BLaER1 (cell line): ENCODE measurements around the gene DBH.

Experiments
- H3K27ac ChIP-seq: shearing (Covaris generic); formaldehyde crosslinking; 2 replicates; pipeline ENCODE4 v1.8.1; 2022
- H3K27me3 ChIP-seq: shearing (Covaris generic); formaldehyde crosslinking; 2 replicates; pipeline ENCODE4 v1.8.1; 2022
- H3K36me3 ChIP-seq: shearing (Covaris generic); formaldehyde crosslinking; 2 replicates; pipeline ENCODE4 v1.8.1; 2022
- H3K4me1 ChIP-seq: shearing (Covaris generic); formaldehyde crosslinking; 2 replicates; pipeline ENCODE4 v1.8.1; 2022
- H3K4me2 ChIP-seq: shearing (Covaris generic); formaldehyde crosslinking; 2 replicates; pipeline ENCODE4 v1.8.1; 2022
- H3K4me3 ChIP-seq: shearing (Covaris generic); formaldehyde crosslinking; 2 replicates; pipeline ENCODE4 v1.8.1; 2022
- H3K9ac ChIP-seq: shearing (Covaris generic); formaldehyde crosslinking; 2 replicates; pipeline ENCODE4 v1.8.1; 2022
- H3K9me3 ChIP-seq: shearing (Covaris generic); formaldehyde crosslinking; 2 replicates; pipeline ENCODE4 v1.8.1; 2022
- H4K20me1 ChIP-seq: shearing (Covaris generic); formaldehyde crosslinking; 2 replicates; pipeline ENCODE4 v1.8.1; 2022
- Cebpa-rat ChIP-seq: shearing (Covaris generic); IDR thresholded peaks from 2 replicates; pipeline ENCODE4 v1.8.1; 2022

The DBH gene

DNA sequence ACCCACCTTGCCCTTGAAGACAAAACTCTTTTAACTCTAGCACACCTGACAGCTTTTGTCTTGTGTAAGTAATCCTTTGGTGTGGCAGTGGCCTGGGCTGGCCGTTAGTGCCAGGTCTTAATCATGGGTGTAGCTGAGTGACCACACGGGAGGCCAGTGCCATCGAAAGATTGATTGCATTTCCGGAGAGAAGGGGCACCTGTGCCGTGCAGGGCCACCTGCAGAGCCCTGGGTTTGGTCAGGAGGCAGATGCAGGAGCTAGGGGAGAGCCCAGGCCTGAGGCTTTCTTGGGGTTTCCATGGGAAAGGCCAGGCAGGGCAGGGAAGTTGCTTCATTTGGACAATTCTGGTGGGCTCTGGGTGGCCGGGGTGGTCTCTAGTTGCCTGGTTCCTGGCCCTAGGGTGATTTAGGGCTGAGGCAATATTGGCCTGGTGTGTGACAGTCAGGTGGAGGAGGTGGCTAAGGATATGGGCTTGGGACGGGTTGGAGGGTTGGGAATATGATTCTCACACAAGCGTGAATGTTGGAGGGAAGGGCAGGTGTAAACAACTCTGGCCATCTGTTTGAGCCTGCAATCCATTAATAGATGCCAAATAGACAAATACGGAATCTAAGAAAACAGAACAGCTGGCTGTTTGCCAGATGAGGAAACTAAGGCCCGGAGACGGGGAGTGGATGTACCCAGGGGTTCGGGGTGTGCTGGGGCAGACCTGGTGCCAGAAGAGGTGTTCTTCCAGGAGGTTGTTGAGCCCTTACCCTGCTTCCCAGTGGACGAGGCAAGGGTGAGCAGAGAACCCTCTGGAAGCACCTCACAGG, 4.6 kb downstream of the DBH start:
- peaks cover 45% of the 10 kb centered on the region for H3K4me1 ChIP-seq
- H3K27ac ChIP-seq: no peak overlapping the region
- H3K9ac ChIP-seq: no peak overlapping the region
- no peaks in the 10 kb centered on the region for H4K20me1 ChIP-seq
- no peak for TF ChIP-seq Cebpa-rat
- H3K27me3 ChIP-seq: no peaks in the 10 kb centered on the region
- H3K36me3 ChIP-seq: no peaks in the 10 kb centered on the region
- no peak overlapping the region for H3K4me3 ChIP-seq
- H3K4me2 ChIP-seq: no peak overlapping the region
- no peaks in the 10 kb centered on the region for H3K9me3 ChIP-seq

DNA sequence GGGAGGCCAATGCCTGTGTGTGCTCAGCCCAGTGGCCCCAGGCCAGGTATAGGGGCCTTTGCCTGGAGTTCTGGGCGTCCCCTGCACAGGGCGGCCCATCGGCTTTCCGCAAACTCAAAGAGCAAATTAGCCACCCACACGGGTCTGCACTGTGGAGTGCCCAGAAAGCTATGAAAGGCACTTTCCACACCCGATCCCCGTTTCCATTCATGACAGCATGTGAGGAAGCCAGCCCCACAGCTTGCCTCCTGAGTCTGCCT, 5.2 kb downstream of the DBH start:
- H3K27ac ChIP-seq: no peak overlapping the region
- no peaks in the 10 kb centered on the region for H3K9me3 ChIP-seq
- H4K20me1 ChIP-seq: no peaks in the 10 kb centered on the region
- H3K36me3 ChIP-seq: no peaks in the 10 kb centered on the region
- H3K4me3 ChIP-seq: no peak overlapping the region
- H3K4me1 ChIP-seq: peaks cover 40% of the 10 kb centered on the region
- H3K27me3 ChIP-seq: no peaks in the 10 kb centered on the region
- H3K9ac ChIP-seq: no peak overlapping the region
- no peak overlapping the region for H3K4me2 ChIP-seq
- TF ChIP-seq Cebpa-rat: no peak

DNA sequence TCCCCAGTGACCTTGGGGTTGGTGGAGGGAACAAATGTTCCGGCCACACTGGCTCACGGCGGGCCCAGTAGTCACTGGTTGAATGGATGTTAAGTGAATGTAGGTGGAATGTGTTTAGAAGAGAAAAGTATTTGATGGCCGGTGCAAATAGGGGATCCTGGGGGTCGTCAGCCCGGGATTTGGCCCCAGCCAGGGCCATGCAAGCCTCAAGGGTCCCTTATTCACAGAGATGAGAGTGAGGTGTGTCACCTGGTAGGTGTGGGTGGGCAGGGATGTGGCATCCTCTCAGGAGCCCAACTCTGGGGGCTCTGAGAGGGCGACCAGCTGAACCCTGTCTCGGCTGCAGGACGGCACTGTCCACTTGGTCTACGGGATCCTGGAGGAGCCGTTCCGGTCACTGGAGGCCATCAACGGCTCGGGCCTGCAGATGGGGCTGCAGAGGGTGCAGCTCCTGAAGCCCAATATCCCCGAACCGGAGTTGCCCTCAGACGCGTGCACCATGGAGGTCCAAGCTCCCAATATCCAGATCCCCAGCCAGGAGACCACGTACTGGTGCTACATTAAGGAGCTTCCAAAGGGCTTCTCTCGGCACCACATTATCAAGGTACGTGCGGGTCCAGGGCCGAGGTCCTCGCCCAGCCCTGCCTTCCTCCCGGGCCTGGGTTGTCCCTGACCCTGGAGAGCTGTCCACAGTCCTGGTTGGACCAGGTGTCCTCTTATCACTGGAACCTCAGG, 5.9 kb downstream of the DBH start:
- Histone ChIP-seq H3K27ac (no peak overlapping the region), H3K4me1 (peaks cover 33% of the 10 kb centered on the region), H4K20me1 (no peaks in the 10 kb centered on the region), H3K27me3 (no peaks in the 10 kb centered on the region), H3K9ac (no peak overlapping the region), H3K4me3 (no peak overlapping the region), H3K4me2 (no peak overlapping the region), H3K36me3 (no peaks in the 10 kb centered on the region), H3K9me3 (no peaks in the 10 kb centered on the region)
- no peak for TF ChIP-seq Cebpa-rat

DNA sequence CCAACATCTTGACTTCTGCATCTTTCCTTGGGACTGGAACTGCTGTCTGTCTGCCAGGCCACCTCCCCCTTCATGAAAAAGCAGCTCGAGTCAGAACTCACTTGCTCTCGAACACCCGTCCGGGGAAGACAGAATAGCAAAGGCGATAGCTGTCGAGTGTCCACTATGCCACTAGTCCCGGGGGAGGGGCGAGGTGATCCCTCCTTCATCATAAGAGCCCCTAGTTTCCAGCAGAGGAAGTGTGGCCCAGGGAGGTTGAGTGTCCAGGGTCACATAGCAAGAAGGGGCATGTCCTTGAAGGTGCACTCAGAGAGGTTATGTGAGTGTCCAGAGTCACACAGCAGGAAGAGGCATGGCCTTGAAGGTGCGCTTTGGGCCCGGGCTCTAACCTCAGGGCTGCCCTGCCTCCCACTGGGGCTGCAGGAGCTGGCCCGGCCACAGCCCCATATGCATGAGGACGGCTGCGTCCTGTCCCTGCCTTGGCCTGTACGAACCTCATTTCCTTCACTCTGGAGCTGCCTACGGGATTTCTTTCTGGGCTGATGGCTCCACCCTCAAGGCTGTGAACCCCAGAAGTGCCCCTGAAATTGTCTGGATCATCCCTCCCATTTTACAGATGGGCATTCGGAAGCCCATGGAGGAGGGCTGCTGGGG, 6.7 kb downstream of the DBH start:
- no peak for TF ChIP-seq Cebpa-rat
- H3K4me1 ChIP-seq: peaks cover 25% of the 10 kb centered on the region
- no peak overlapping the region for H3K4me3 ChIP-seq
- H3K36me3 ChIP-seq: no peaks in the 10 kb centered on the region
- H3K9ac ChIP-seq: no peak overlapping the region
- no peak overlapping the region for H3K4me2 ChIP-seq
- H4K20me1 ChIP-seq: no peaks in the 10 kb centered on the region
- no peaks in the 10 kb centered on the region for H3K27me3 ChIP-seq
- H3K27ac ChIP-seq: no peak overlapping the region
- no peaks in the 10 kb centered on the region for H3K9me3 ChIP-seq

DNA sequence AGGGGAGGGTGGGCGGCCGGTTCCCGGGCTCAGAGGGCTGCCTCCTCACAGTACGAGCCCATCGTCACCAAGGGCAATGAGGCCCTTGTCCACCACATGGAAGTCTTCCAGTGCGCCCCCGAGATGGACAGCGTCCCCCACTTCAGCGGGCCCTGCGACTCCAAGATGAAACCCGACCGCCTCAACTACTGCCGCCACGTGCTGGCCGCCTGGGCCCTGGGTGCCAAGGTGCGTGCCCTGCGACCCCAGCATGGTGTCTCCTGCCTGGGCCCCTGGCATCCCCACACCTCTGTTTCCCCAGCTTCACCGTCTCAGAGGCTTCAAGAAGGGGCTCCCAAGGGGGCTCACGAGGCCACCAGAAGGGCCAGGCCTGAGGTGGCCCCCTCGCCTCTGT, 7.2 kb downstream of the DBH start:
- TF ChIP-seq Cebpa-rat: no peak
- no peak overlapping the region for H3K9ac ChIP-seq
- no peaks in the 10 kb centered on the region for H3K27me3 ChIP-seq
- no peak overlapping the region for H3K4me3 ChIP-seq
- H3K9me3 ChIP-seq: no peaks in the 10 kb centered on the region
- H4K20me1 ChIP-seq: no peaks in the 10 kb centered on the region
- H3K36me3 ChIP-seq: no peaks in the 10 kb centered on the region
- peaks cover 19% of the 10 kb centered on the region for H3K4me1 ChIP-seq
- no peak overlapping the region for H3K4me2 ChIP-seq
- H3K27ac ChIP-seq: no peak overlapping the region

DNA sequence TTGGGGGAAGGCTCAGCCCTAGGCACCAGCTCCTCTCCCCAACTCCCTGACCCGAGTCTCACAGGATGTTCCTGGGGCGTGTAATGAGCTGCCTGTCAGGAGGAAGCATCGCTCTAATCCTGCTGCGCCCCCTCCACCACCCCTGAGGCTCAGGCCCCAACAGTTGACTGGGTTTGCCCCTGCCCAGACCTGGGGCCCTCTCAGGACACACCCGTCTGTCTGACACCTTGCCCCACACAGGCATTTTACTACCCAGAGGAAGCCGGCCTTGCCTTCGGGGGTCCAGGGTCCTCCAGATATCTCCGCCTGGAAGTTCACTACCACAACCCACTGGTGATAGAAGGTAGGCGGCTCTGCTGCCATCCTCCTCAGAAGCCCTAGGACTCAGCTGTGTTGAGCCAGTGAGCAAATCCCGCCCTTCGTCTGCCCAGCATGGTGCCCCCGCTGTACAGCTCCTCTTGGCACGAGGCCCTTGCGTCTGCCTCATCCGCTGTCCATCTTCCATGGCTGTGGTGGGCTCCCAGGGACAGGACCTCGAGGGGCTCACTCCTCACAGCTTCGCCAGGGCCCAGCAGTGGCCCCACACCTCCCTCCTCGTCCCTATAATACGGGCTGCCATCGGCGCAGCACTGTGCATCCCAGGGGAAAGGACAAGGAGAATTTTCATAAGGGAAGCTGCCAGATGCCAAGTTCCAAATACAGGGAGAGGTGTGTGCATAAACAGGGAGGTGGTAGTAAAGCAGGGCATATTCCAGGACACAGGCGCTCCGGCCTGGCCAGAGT, 8.0 kb downstream of the DBH start:
- no peaks in the 10 kb centered on the region for H3K36me3 ChIP-seq
- H3K4me2 ChIP-seq: 0 out of 2 replicates have a peak overlapping the region, but pooled peaks have one; percentile 26
- H3K4me1 ChIP-seq: peaks cover 14% of the 10 kb centered on the region
- no peaks in the 10 kb centered on the region for H3K9me3 ChIP-seq
- H4K20me1 ChIP-seq: no peaks in the 10 kb centered on the region
- no peak overlapping the region for H3K4me3 ChIP-seq
- TF ChIP-seq Cebpa-rat: no peak
- no peak overlapping the region for H3K9ac ChIP-seq
- H3K27ac ChIP-seq: no peak overlapping the region
- H3K27me3 ChIP-seq: no peaks in the 10 kb centered on the region

DNA sequence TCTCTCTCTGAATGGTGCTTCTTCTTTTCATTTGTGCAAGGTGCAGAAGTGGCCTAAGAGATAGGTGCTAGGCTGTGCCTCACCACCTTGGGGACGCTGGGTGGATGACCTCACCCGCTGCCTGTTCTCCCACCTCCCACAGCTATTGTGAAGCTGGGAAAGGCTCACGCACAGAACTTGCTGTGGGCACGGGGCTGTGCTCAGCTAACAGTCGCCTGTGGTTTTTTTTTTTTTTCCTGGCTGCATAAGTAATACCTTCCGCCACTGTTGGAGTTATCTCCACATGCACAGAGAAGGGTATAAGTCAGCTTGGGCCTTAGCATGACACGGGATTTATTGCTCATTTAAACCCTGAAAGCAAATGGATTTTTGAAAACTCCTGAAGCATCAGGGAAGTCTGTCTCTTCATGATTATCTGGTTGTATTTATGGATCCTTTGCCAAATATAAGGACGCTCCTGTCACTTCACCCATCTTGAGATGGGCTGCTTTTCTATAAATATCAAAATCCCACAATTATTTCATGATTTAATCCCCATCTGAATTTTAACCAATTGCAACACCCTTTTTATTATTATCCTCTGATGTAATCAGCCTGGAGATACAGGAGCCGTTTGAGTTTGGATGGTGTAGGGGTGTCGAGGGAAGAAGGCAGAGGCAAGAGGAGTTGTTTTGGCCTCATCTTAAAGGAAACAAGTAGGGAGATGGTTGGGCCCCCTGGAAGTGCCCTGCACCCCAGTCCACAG, 9.0 kb downstream of the DBH start:
- H3K4me3 ChIP-seq: no peak overlapping the region
- H3K4me1 ChIP-seq: peaks cover 14% of the 10 kb centered on the region
- peak overlapping the region; percentile 26; the same call in 1 of the 2 replicates for H3K4me2 ChIP-seq
- no peak overlapping the region for H3K27ac ChIP-seq
- no peaks in the 10 kb centered on the region for H3K9me3 ChIP-seq
- H3K36me3 ChIP-seq: no peaks in the 10 kb centered on the region
- no peak overlapping the region for H3K9ac ChIP-seq
- no peaks in the 10 kb centered on the region for H4K20me1 ChIP-seq
- H3K27me3 ChIP-seq: no peaks in the 10 kb centered on the region
- TF ChIP-seq Cebpa-rat: no peak

DNA sequence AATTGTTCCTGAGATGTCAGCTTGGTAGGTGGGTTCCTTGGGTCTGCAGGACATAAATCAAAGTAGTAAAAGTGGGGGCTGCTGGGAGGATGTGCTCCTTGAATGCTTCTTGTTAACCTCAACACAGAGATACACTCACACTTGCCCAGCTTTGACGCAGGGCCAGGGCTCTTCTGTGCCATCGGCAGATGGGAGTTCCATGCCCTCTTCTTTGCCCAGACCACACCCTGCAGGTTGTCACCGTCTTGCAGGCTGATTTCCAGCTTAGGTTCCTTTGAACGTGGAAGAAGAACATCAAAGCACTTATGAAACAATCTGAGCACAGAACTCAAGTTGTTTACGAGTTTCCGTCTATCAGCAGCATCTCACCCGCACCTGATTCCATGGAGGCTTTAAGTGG, 11.0 kb downstream of the DBH start:
- Histone ChIP-seq H3K27ac (no peak overlapping the region), H3K36me3 (no peaks in the 10 kb centered on the region), H3K27me3 (no peaks in the 10 kb centered on the region), H4K20me1 (no peaks in the 10 kb centered on the region), H3K9ac (no peak overlapping the region), H3K9me3 (no peaks in the 10 kb centered on the region), H3K4me3 (no peak overlapping the region), H3K4me2 (no peak overlapping the region), H3K4me1 (peaks cover 15% of the 10 kb centered on the region)
- TF ChIP-seq Cebpa-rat: no peak

DNA sequence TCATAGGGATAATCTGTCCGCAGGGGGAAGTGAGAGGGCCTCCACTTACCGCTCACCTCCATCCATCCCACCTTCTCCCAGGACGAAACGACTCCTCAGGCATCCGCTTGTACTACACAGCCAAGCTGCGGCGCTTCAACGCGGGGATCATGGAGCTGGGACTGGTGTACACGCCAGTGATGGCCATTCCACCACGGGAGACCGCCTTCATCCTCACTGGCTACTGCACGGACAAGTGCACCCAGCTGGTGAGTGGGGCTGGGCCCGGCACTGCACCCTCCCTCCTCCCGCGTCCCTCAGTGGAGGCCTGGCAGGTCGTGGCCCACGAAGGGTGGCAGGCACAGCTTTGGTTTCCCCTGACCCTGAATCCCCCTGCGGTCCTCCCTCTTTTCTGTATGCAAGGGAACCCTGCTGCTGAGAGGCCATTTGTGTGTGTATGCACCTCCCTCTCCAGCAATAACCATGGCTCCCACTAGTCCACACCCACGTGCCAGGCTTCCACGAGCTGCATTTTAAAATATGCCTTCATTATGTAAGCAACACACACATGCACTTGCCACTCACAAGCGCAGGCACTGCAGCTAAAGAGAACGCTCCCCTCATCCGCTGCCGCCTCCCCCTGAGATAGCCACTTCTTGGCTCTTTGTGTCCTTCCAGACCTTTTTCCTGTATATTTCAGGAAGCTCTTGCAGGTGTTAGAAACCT, 11.8 kb downstream of the DBH start:
- Histone ChIP-seq H4K20me1 (no peaks in the 10 kb centered on the region), H3K27ac (no peak overlapping the region), H3K27me3 (no peaks in the 10 kb centered on the region), H3K9ac (no peak overlapping the region), H3K4me3 (no peak overlapping the region), H3K36me3 (no peaks in the 10 kb centered on the region), H3K4me2 (no peak overlapping the region), H3K9me3 (no peaks in the 10 kb centered on the region), H3K4me1 (peaks cover 23% of the 10 kb centered on the region)
- TF ChIP-seq Cebpa-rat: no peak
